ENCODE results near the gene LRMDA.

LRMDA gene

GRCh38 chr10:75395066-75395931 is 36.1 kb upstream of the LRMDA start:
- TF ChIP-seq CTCF (IDR thresholded peaks at IDR 0.05) = peak; percentile 97

GRCh38 chr10:75395932-75396630 is 35.3 kb upstream of the LRMDA start:
- no peak for TF ChIP-seq CTCF (IDR thresholded peaks at IDR 0.05)

GRCh38 chr10:75396631-75397495 is 34.6 kb upstream of the LRMDA start:
- no peak for TF ChIP-seq CTCF (IDR thresholded peaks at IDR 0.05)

GRCh38 chr10:75397496-75398199 is 33.8 kb upstream of the LRMDA start:
- no peak for TF ChIP-seq CTCF (IDR thresholded peaks at IDR 0.05)

GRCh38 chr10:75398200-75398691 is 33.2 kb upstream of the LRMDA start:
- TF ChIP-seq CTCF (IDR thresholded peaks at IDR 0.05) = no peak

GRCh38 chr10:75398692-75399460 is 32.5 kb upstream of the LRMDA start:
- TF ChIP-seq CTCF (IDR thresholded peaks at IDR 0.05) = no peak
